Measurements from ENCODE around the gene NAA30. TPM values are rescaled to one million over a fixed set of nuclear protein-coding genes. Genes with fewer than 3 reads are reported as not detected.
"Not testable (repeated sequence)": the region's sequence is repeated elsewhere in the genome, so short reads cannot be mapped to it uniquely, and the experiment has no call there.

Gene NAA30
- total RNA-seq (2014; rRNA removed; shearing (Covaris generic); ENCODE audit: low replicate concordance) = 10.0 and 15.4 TPM in 2 replicates

GRCh38 chr14:57390037-57390805 is at the start of gene NAA30:
Gene NAA30, plus strand, starts transcription at chr14:57390586. Its CDS starts 372 bp downstream, at chr14:57390958.
- in situ Hi-C loops (cut with HindIII; ENCODE audit: low pct_unique_long_range_greater_than_20kb, low sequenced_read_pairs) = no loop called here
- peak; percentile 82 for DNase-seq (ENCODE audit: low read depth)

GRCh38 chr14:57343545-57344297 is 46.7 kb upstream of the NAA30 start:
- in situ Hi-C loops (cut with HindIII; ENCODE audit: low pct_unique_long_range_greater_than_20kb, low sequenced_read_pairs) = not testable (repeated sequence)

GRCh38 chr14:57345106-57345505 is 45.3 kb upstream of the NAA30 start:
- no peak for DNase-seq (ENCODE audit: low read depth)
- in situ Hi-C loops (cut with HindIII; ENCODE audit: low pct_unique_long_range_greater_than_20kb, low sequenced_read_pairs) = no loop called here

More at GRCh38 chr14:57343545-57344297, 46.7 kb upstream of the NAA30 start:
- not testable (repeated sequence) for DNase-seq (ENCODE audit: low read depth)

- no peak for DNase-seq (ENCODE audit: low read depth)
- in situ Hi-C loops (cut with HindIII; ENCODE audit: low pct_unique_long_range_greater_than_20kb, low sequenced_read_pairs) = no loop called here
Measured at GRCh38 chr14:57346741-57347140, 43.6 kb upstream of the NAA30 start.

- in situ Hi-C loops (cut with HindIII; ENCODE audit: low pct_unique_long_range_greater_than_20kb, low sequenced_read_pairs) = no loop called here
- DNase-seq (ENCODE audit: low read depth) = no peak
Measured at GRCh38 chr14:57352396-57353170, 37.8 kb upstream of the NAA30 start.

GRCh38 chr14:57355081-57355800 is 35.1 kb upstream of the NAA30 start:
- in situ Hi-C loops (cut with HindIII; ENCODE audit: low pct_unique_long_range_greater_than_20kb, low sequenced_read_pairs) = no loop called here

GRCh38 chr14:57362361-57362760 is 28.0 kb upstream of the NAA30 start:
- in situ Hi-C loops (cut with HindIII; ENCODE audit: low pct_unique_long_range_greater_than_20kb, low sequenced_read_pairs) = no loop called here
- no peak for DNase-seq (ENCODE audit: low read depth)

More at GRCh38 chr14:57355081-57355800, 35.1 kb upstream of the NAA30 start:
- DNase-seq (ENCODE audit: low read depth) = no peak

GRCh38 chr14:57364659-57365450 is 25.5 kb upstream of the NAA30 start:
- no peak for DNase-seq (ENCODE audit: low read depth)
- in situ Hi-C loops (cut with HindIII; ENCODE audit: low pct_unique_long_range_greater_than_20kb, low sequenced_read_pairs) = no loop called here

- DNase-seq (ENCODE audit: low read depth); in situ Hi-C loops (cut with HindIII; ENCODE audit: low pct_unique_long_range_greater_than_20kb, low sequenced_read_pairs): not testable (repeated sequence)
Measured at GRCh38 chr14:57370187-57370586, 20.2 kb upstream of the NAA30 start.

GRCh38 chr14:57371013-57371412 is 19.4 kb upstream of the NAA30 start:
- in situ Hi-C loops (cut with HindIII; ENCODE audit: low pct_unique_long_range_greater_than_20kb, low sequenced_read_pairs) = no loop called here
- no peak for DNase-seq (ENCODE audit: low read depth)

GRCh38 chr14:57375156-57375555 is 15.2 kb upstream of the NAA30 start:
- in situ Hi-C loops (cut with HindIII; ENCODE audit: low pct_unique_long_range_greater_than_20kb, low sequenced_read_pairs) = no loop called here
- no peak for DNase-seq (ENCODE audit: low read depth)

- in situ Hi-C loops (cut with HindIII; ENCODE audit: low pct_unique_long_range_greater_than_20kb, low sequenced_read_pairs) = no loop called here
- DNase-seq (ENCODE audit: low read depth) = no peak
Measured at GRCh38 chr14:57378661-57379060, 11.7 kb upstream of the NAA30 start.

- no peak for DNase-seq (ENCODE audit: low read depth)
- in situ Hi-C loops (cut with HindIII; ENCODE audit: low pct_unique_long_range_greater_than_20kb, low sequenced_read_pairs) = no loop called here
Measured at GRCh38 chr14:57380935-57381334, 9.5 kb upstream of the NAA30 start.

GRCh38 chr14:57382283-57382682 is 8.1 kb upstream of the NAA30 start:
- in situ Hi-C loops (cut with HindIII; ENCODE audit: low pct_unique_long_range_greater_than_20kb, low sequenced_read_pairs) = no loop called here
- no peak for DNase-seq (ENCODE audit: low read depth)

GRCh38 chr14:57383125-57383745 is 7.2 kb upstream of the NAA30 start:
- DNase-seq (ENCODE audit: low read depth) = no peak
- in situ Hi-C loops (cut with HindIII; ENCODE audit: low pct_unique_long_range_greater_than_20kb, low sequenced_read_pairs) = no loop called here

- in situ Hi-C loops (cut with HindIII; ENCODE audit: low pct_unique_long_range_greater_than_20kb, low sequenced_read_pairs) = no loop called here
- DNase-seq (ENCODE audit: low read depth) = no peak
Measured at GRCh38 chr14:57388067-57388466, 2.3 kb upstream of the NAA30 start.

GRCh38 chr14:57389646-57390036 is 745 bp upstream of the NAA30 start:
- in situ Hi-C loops (cut with HindIII; ENCODE audit: low pct_unique_long_range_greater_than_20kb, low sequenced_read_pairs) = no loop called here

More at GRCh38 chr14:57389646-57390036, 745 bp upstream of the NAA30 start:
- DNase-seq (ENCODE audit: low read depth) = no peak

All from Caki2 (cell line).